Right lobe of liver (tissue), 6 donors: ENCODE measurements around the gene PTCD1. TPM values are rescaled to one million over a fixed set of nuclear protein-coding genes. Genes with fewer than 3 reads are reported as not detected.

Source experiments
- ATAC-seq, 4 donors: fragments of 200-7000 bp; cut with Tn5 transposase; one replicate each; pipeline ENCODE4 v1.9.1; 2020; ENCODE audit warnings: mild to moderate bottlenecking in 4 of 4, moderate library complexity in 4 of 4
- DNase-seq, 3 donors: peaks; one replicate each; pipeline ENCODE4 v3.0.0-alpha.2; 2020
- H3K27ac ChIP-seq, 3 donors: fragments of 200-600 bp; one replicate each; pipeline ENCODE4 v1.8.0; 2022
- H3K27me3 ChIP-seq, 2 donors: fragments of 200-600 bp; one replicate each; pipeline ENCODE4 v1.8.0; 2022
- H3K36me3 ChIP-seq, 4 donors: fragments of 200-600 bp; sonication (generic) in 1 of 4; one replicate each; pipeline versions ENCODE4 v1.5.1 to v1.8.0; 2017 to 2022; ENCODE audit warnings: control low read depth in 1 of 4
- H3K4me1 ChIP-seq, 4 donors: fragments of 200-600 bp; sonication (generic) in 1 of 4; one replicate each; pipeline versions ENCODE4 v1.5.1 to v1.8.0; 2017 to 2022; ENCODE audit warnings: control low read depth in 1 of 4
- H3K4me3 ChIP-seq, 3 donors: fragments of 200-600 bp; one replicate each; pipeline ENCODE4 v1.8.0; 2022
- H3K9me3 ChIP-seq, 4 donors: fragments of 200-600 bp; sonication (generic) in 1 of 4; one replicate each; pipeline versions ENCODE4 v1.5.1 to v1.8.0; 2017 to 2022; ENCODE audit warnings: control low read depth in 1 of 4
- POLR2A ChIP-seq: fragments of 450-650 bp; IDR thresholded peaks from one replicate; pipeline ENCODE4 v1.6.1; 2017; ENCODE audit warnings: antibody characterized with exemption, mild to moderate bottlenecking
- WGBS: methylation state at CpG from one replicate; pipeline ENCODE4 v1.1.6; 2018; ENCODE audit warnings: low coverage, low lambda C conversion rate; ENCODE audit not compliant: insufficient coverage; ENCODE audit errors: missing lambda C conversion rate; 5-methylcytosine and 5-hydroxymethylcytosine counted together
- intact Hi-C, 2 donors: fragments of 100-400 bp; cut with DNase I; formaldehyde crosslinking; loops; one replicate each; pipeline versions ENCODE4 v1.11.2 to v1.14.1; 2022
- total RNA-seq, 6 experiments: library from RNA; depleted of rRNA in 2 of 6; stranded (reverse); fragments of >200 nt in 2 of 6; fragmentation: NEBNext Ultra II Directional in 3 of 6; extraction: Animal tissue kit (Norgen Biotek cat#: 25700) in 3 of 6; gene quantifications; one replicate each; pipeline versions ENCODE4 v1.1.0 to v1.2.4, GENCODE V29; 2016 to 2023
- TF ChIP-seq, protein P1 (sequence below), 4 donors: fragments of 200-600 bp in 3 of 4; fragments of 450-650 bp in 1 of 4; IDR thresholded peaks; one replicate each; pipeline versions ENCODE4 v1.5.1 to v1.8.0; 2016 to 2022; ENCODE audit warnings: antibody characterized with exemption in 4 of 4, mild to moderate bottlenecking in 2 of 4
- donor health status: DM: no; HTN: yes; CAD: no.
- donor health status: DM: no; HTN: no; CAD: no.
- donor health status: DM: no; HTN: no; CAD: no.
- donor health status: DM: no; HTN: yes; CAD: no.
- donor health status: DM: no; HTN: yes; CAD: no.

The PTCD1 gene
- total RNA-seq, 6 experiments from 2014 or later: 2.4 to 5.3 (median 2.8) TPM

GRCh38 chr7:99410635-99411034 is 28.0 kb downstream of the PTCD1 start:
- TF ChIP-seq POLR2A: no peak
- TF ChIP-seq, protein P1, sequence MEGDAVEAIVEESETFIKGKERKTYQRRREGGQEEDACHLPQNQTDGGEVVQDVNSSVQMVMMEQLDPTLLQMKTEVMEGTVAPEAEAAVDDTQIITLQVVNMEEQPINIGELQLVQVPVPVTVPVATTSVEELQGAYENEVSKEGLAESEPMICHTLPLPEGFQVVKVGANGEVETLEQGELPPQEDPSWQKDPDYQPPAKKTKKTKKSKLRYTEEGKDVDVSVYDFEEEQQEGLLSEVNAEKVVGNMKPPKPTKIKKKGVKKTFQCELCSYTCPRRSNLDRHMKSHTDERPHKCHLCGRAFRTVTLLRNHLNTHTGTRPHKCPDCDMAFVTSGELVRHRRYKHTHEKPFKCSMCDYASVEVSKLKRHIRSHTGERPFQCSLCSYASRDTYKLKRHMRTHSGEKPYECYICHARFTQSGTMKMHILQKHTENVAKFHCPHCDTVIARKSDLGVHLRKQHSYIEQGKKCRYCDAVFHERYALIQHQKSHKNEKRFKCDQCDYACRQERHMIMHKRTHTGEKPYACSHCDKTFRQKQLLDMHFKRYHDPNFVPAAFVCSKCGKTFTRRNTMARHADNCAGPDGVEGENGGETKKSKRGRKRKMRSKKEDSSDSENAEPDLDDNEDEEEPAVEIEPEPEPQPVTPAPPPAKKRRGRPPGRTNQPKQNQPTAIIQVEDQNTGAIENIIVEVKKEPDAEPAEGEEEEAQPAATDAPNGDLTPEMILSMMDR (IDR thresholded peaks at IDR 0.05): no peak
- ATAC-seq (no peak), DNase-seq (no peak)
- Histone ChIP-seq H3K4me1 (peaks cover 0 to 26% (median 15%) of the 10 kb centered on the region in 4 donors), H3K27ac (no peak overlapping the region), H3K9me3 (no peaks in the 10 kb centered on the region), H3K36me3 (peaks cover 0 to 43% (median 12%) of the 10 kb centered on the region in 4 donors), H3K4me3 (no peak overlapping the region), H3K27me3 (no peaks in the 10 kb centered on the region)
- intact Hi-C loops: no loop called here
- 100% methylated on average over 2 of the region's 2 CpGs for WGBS

- intact Hi-C loops: no loop called here
- Histone ChIP-seq H3K27me3 (no peaks in the 10 kb centered on the region), H3K4me1 (peaks cover 0 to 20% (median 12%) of the 10 kb centered on the region in 4 donors), H3K27ac (no peak overlapping the region), H3K36me3 (peaks cover 0 to 39% (median 11%) of the 10 kb centered on the region in 4 donors), H3K4me3 (peak overlapping the region; percentile 98 to 100 (median 100)), H3K9me3 (no peaks in the 10 kb centered on the region)
- TF ChIP-seq, protein P1 (IDR thresholded peaks at IDR 0.05): no peak
- TF ChIP-seq POLR2A: no peak
- 7% methylated on average over 3 of the region's 3 CpGs for WGBS
- no peak for DNase-seq
- no peak for ATAC-seq
These were observed 28.8 kb downstream of the PTCD1 start for GRCh38 chr7:99409806-99410205.

DNA sequence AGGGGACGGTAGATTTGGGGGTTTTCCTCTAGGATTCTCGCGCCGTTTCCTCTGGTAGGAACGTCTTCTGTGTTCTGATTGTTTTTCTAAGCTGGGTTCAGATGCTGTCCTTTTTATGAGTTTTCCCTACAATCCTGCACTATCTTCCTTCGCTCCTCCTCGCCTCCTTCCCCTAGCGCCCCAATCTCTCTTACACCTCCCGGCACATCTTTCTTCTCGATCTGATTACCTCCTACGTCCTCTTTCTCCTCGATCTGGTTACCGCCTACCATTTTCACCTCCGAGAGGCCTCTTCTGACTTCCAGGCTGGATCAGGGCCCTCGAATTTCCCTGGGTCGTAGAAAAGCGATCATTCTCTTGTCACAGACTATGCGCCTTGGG is 29.4 kb downstream of the PTCD1 start:
- Histone ChIP-seq H3K27ac (peak overlapping the region; percentile 97 to 99 (median 99)), H3K27me3 (no peaks in the 10 kb centered on the region), H3K4me1 (peaks cover 0 to 19% (median 11%) of the 10 kb centered on the region in 4 donors), H3K36me3 (peaks cover 0 to 33% (median 10%) of the 10 kb centered on the region in 4 donors), H3K4me3 (peak overlapping the region; percentile 98 to 100 (median 100)), H3K9me3 (no peaks in the 10 kb centered on the region)
- WGBS: under 1% methylated on average over 18 of the region's 18 CpGs
- ATAC-seq (no peak), DNase-seq (no peak)
- TF ChIP-seq, protein P1 (IDR thresholded peaks at IDR 0.05): no peak
- intact Hi-C loops: no loop called here

GRCh38 chr7:99408379-99409191 is 30.0 kb downstream of the PTCD1 start, which contains the start of the genes BUD31 and PDAP1:
BUD31 (plus strand) TSS chr7:99408969; CDS start chr7:99411093, 2,124 bp downstream.
PDAP1 (minus strand) TSS chr7:99408597; CDS start chr7:99408548, 49 bp downstream.
- TF ChIP-seq POLR2A: peak; percentile 91
- TF ChIP-seq, protein P1 (IDR thresholded peaks at IDR 0.05): peak in 1 of 4 donors; percentile 18
- DNase-seq (peak; percentile 92 to 95 (median 94)), ATAC-seq (peak; percentile 94 to 97 (median 95))
- Histone ChIP-seq H3K4me1 (peaks cover 0 to 19% (median 11%) of the 10 kb centered on the region in 4 donors), H3K27me3 (no peaks in the 10 kb centered on the region), H3K9me3 (no peaks in the 10 kb centered on the region), H3K4me3 (peak within 1 kb of the TSS; percentile 98 to 100 (median 100)), H3K27ac (peak within 1 kb of the TSS; percentile 97 to 99 (median 99)), H3K36me3 (peaks cover 0 to 28% (median 10%) of the 10 kb centered on the region in 4 donors)
- intact Hi-C loops: no loop called here
- 0% methylated on average over 20 of the region's 72 CpGs for WGBS
